Tibial artery (tissue), 4 donors: Measurements from ENCODE around the gene AKIP1.

Experiments
- DNase-seq, 2 donors: peaks; one replicate each; pipeline ENCODE4 v3.0.0-alpha.2; 2019
- H3K27ac ChIP-seq, 2 donors: fragments of 200-600 bp; sonication (generic) in 1 of 2; 1 replicate in 1 of 2; 2 replicates in 1 of 2; pipeline ENCODE4 v1.5.1; 2018 to 2019; ENCODE audit warnings: mild to moderate bottlenecking in 1 of 2
- H3K27me3 ChIP-seq, 2 donors: fragments of 200-600 bp; sonication (generic) in 1 of 2; one replicate each; pipeline versions ENCODE4 v1.5.1 to v1.6.0; 2016 to 2019
- H3K36me3 ChIP-seq, 3 donors: fragments of 200-600 bp; sonication (generic) in 2 of 3; one replicate each; pipeline ENCODE4 v1.5.1; 2016 to 2019; ENCODE audit warnings: mild to moderate bottlenecking in 2 of 3
- H3K4me1 ChIP-seq, 4 donors: fragments of 200-600 bp; sonication (generic) in 2 of 4; 1 replicate in 3 of 4; 2 replicates in 1 of 4; pipeline ENCODE4 v1.5.1; 2016 to 2019
- H3K4me3 ChIP-seq, 2 donors: fragments of 200-600 bp; sonication (generic) in 1 of 2; 1 replicate in 1 of 2; 2 replicates in 1 of 2; pipeline ENCODE4 v1.5.1; 2018 to 2019; ENCODE audit warnings: mild to moderate bottlenecking in 2 of 2
- H3K9me3 ChIP-seq, 3 donors: fragments of 200-600 bp; sonication (generic) in 1 of 3; one replicate each; pipeline ENCODE4 v1.5.1; 2016 to 2019
- CTCF ChIP-seq, 2 experiments: fragments of 200-600 bp in 1 of 2; fragments of 450-650 bp in 1 of 2; IDR thresholded peaks; one replicate each; pipeline ENCODE4 v1.5.1; 2017 to 2019; ENCODE audit warnings: antibody characterized with exemption in 2 of 2, mild to moderate bottlenecking in 1 of 2, moderate library complexity in 1 of 2
- intact Hi-C: fragments of 100-400 bp; cut with DNase I; formaldehyde crosslinking; loops from one replicate; pipeline ENCODE4 v1.15.0; 2023; ENCODE audit warnings: low total_unique reads

Gene AKIP1

GRCh38 chr11:8911029-8911823 lies at the start of gene AKIP1:
TSS of gene AKIP1 (plus strand) at chr11:8911189. CDS start at chr11:8911450, 261 bp downstream.
- H3K4me1 ChIP-seq, result peaks cover 0 to 41% (median 26%) of the 10 kb centered on the region in 4 donors
- H3K27me3 ChIP-seq, result no peaks in the 10 kb centered on the region
- intact Hi-C loops, result no loop called here
- H3K9me3 ChIP-seq, result no peaks in the 10 kb centered on the region
- H3K4me3 ChIP-seq, result peak within 1 kb of the TSS; percentile 93 to 97
- peak within 1 kb of the TSS; percentile 95 to 97 for H3K27ac ChIP-seq
- no peak for TF ChIP-seq CTCF (IDR thresholded peaks at IDR 0.05)
- peak; percentile 95 to 97 for DNase-seq
- H3K36me3 ChIP-seq, result no peaks in the 10 kb centered on the region

GRCh38 chr11:8863838-8864237 lies 47.2 kb upstream of the AKIP1 start:
- H3K9me3 ChIP-seq, result no peaks in the 10 kb centered on the region

DNA sequence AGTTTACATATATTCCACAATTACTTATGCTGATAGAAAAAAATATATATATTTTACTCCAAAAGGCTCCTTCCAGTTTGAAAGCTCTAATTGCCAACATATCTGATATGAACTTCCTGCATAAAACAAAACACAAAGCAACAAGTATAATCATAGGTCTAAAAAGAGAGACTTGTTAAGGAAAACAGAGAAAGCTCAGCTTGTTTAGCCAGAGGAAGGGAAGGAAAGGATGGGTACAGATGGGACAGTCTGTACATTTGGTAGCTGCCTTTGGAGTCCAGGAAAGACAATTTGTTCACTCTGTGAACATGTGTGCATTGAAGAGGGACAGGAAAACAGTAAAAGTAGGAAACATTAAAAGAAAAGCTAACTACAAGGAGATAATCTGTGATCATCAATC lies 45.7 kb upstream of the AKIP1 start:
- Histone ChIP-seq H3K36me3 (no peaks in the 10 kb centered on the region), H3K4me1 (no peaks in the 10 kb centered on the region), H3K9me3 (no peaks in the 10 kb centered on the region), H3K4me3 (no peak overlapping the region), H3K27ac (no peak overlapping the region), H3K27me3 (no peaks in the 10 kb centered on the region)
- intact Hi-C loops, result no loop called here
- no peak for DNase-seq
- TF ChIP-seq CTCF (IDR thresholded peaks at IDR 0.05), result no peak

More at GRCh38 chr11:8863838-8864237, 47.2 kb upstream of the AKIP1 start:
- TF ChIP-seq CTCF (IDR thresholded peaks at IDR 0.05), result no peak
- intact Hi-C loops, result no loop called here
- DNase-seq, result no peak
- Histone ChIP-seq H3K4me3 (no peak overlapping the region), H3K27ac (peak overlapping the region; percentile 19 to 28), H3K4me1 (no peaks in the 10 kb centered on the region), H3K36me3 (no peaks in the 10 kb centered on the region), H3K27me3 (no peaks in the 10 kb centered on the region)

GRCh38 chr11:8867035-8867434 lies 44.0 kb upstream of the AKIP1 start:
- Histone ChIP-seq H3K36me3 (no peaks in the 10 kb centered on the region), H3K4me3 (no peak overlapping the region), H3K27ac (no peak overlapping the region), H3K27me3 (no peaks in the 10 kb centered on the region), H3K4me1 (peaks cover 0 to 3% (median 0%) of the 10 kb centered on the region in 4 donors), H3K9me3 (no peaks in the 10 kb centered on the region)
- no peak for DNase-seq
- no peak for TF ChIP-seq CTCF (IDR thresholded peaks at IDR 0.05)
- intact Hi-C loops, result no loop called here

DNA sequence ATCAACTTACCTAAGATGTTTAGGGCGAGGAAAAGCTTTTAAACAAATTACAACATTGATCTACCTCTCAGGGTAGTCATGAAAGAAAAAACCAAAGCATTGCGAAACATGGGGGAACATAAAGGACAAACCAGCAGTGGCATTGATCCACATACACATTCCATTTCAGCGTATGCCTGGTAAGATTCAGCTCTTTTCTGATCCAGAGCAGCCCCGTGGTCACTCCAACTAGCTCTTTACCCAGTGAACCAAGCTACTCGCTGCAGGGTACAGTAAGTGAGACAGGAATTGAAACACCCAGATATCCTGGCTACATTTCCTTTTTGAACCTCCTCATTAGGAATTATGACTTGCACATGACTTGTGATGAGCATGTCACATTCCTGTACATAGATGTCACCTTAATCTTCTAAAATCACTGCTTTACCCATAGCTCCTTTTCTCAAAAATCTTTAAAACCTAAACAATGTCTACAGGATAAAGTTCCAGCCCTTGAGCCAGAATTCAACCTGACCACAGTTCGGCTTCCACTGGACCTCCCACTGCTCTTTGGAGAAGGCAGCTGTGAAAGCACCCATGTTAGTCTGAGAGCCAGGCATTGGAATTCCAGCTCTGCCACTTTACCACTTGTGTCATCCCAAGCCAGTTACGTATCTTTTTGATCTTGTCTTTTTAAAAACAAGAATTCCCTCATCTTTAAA lies 42.9 kb upstream of the AKIP1 start:
- TF ChIP-seq CTCF (IDR thresholded peaks at IDR 0.05), result no peak
- Histone ChIP-seq H3K9me3 (no peaks in the 10 kb centered on the region), H3K4me1 (peaks cover 0 to 8% (median 0%) of the 10 kb centered on the region in 4 donors), H3K36me3 (no peaks in the 10 kb centered on the region), H3K27me3 (no peaks in the 10 kb centered on the region), H3K4me3 (no peak overlapping the region), H3K27ac (no peak overlapping the region)
- intact Hi-C loops, result no loop called here
- no peak for DNase-seq
